ENCODE data around the gene DCAF6. TPM values are rescaled to one million over a fixed set of nuclear protein-coding genes. Genes with fewer than 3 reads are reported as not detected.

DCAF6 gene, protein sequence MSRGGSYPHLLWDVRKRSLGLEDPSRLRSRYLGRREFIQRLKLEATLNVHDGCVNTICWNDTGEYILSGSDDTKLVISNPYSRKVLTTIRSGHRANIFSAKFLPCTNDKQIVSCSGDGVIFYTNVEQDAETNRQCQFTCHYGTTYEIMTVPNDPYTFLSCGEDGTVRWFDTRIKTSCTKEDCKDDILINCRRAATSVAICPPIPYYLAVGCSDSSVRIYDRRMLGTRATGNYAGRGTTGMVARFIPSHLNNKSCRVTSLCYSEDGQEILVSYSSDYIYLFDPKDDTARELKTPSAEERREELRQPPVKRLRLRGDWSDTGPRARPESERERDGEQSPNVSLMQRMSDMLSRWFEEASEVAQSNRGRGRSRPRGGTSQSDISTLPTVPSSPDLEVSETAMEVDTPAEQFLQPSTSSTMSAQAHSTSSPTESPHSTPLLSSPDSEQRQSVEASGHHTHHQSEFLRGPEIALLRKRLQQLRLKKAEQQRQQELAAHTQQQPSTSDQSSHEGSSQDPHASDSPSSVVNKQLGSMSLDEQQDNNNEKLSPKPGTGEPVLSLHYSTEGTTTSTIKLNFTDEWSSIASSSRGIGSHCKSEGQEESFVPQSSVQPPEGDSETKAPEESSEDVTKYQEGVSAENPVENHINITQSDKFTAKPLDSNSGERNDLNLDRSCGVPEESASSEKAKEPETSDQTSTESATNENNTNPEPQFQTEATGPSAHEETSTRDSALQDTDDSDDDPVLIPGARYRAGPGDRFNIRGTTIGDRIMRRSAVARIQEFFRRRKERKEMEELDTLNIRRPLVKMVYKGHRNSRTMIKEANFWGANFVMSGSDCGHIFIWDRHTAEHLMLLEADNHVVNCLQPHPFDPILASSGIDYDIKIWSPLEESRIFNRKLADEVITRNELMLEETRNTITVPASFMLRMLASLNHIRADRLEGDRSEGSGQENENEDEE
- polyA plus RNA-seq (2012; ENCODE audit: insufficient read length, low read depth) = 75.4 TPM

GRCh38 chr1:167936068-167936929 is at the start of gene DCAF6:
Gene DCAF6, plus strand, starts transcription at chr1:167936683. Its CDS starts 229 bp downstream, at chr1:167936912.
- peak; percentile 44 for TF ChIP-seq FOXP2 (optimal IDR thresholded peaks at IDR 0.05; ENCODE audit: borderline replicate concordance, extremely low read depth, extremely low read length, insufficient read depth)
- peak; percentile 95 for TF ChIP-seq TAF1 (IDR thresholded peaks at IDR 0.05; ENCODE audit: borderline replicate concordance, insufficient read depth, low read length)
- peak; percentile 82; the same call in 1 of the 2 replicates for TF ChIP-seq POLR2AphosphoS5 (IDR thresholded peaks at IDR 0.05; ENCODE audit: low read depth, low read length)
- TF ChIP-seq REST (IDR thresholded peaks at IDR 0.05; ENCODE audit: insufficient read depth in 1 of 2, low read depth in 2 of 2, low read length in 2 of 2) = peak in 1 of 2 experiments; percentile 26; a peak in 1 of 4 replicates
- TF ChIP-seq SIN3A (IDR thresholded peaks at IDR 0.05; ENCODE audit: borderline replicate concordance, insufficient read depth, low read length) = peak; percentile 86; the same call in 1 of the 2 replicates

DNA sequence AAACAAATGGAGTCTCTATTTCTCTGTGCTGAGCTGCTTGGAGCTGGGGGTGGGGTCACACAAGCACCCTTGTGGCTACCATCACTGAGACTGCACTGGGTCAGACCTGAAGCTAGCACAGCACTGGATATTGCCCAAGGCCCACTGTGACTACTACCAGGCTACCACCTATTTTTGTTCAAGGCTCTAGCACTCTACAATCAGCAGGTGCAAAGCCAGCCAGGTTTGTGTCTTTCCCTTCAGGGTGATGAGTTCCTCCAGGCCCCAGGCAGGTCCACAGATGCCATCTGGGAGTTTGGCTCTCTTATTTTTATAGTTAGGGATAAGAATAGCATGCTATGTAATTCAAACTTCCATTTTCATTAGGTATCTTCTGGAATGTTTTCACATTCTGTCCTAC is 46.1 kb upstream of the DCAF6 start:
- no peak for TF ChIP-seq SIN3A (IDR thresholded peaks at IDR 0.05; ENCODE audit: borderline replicate concordance, insufficient read depth, low read length)
- no peak for TF ChIP-seq POLR2AphosphoS5 (IDR thresholded peaks at IDR 0.05; ENCODE audit: low read depth, low read length)
- no peak for TF ChIP-seq FOXP2 (optimal IDR thresholded peaks at IDR 0.05; ENCODE audit: borderline replicate concordance, extremely low read depth, extremely low read length, insufficient read depth)
- no peak for TF ChIP-seq REST (IDR thresholded peaks at IDR 0.05; ENCODE audit: insufficient read depth in 1 of 2, low read depth in 2 of 2, low read length in 2 of 2)
- TF ChIP-seq TAF1 (IDR thresholded peaks at IDR 0.05; ENCODE audit: borderline replicate concordance, insufficient read depth, low read length) = no peak

- no peak for TF ChIP-seq TAF1 (IDR thresholded peaks at IDR 0.05; ENCODE audit: borderline replicate concordance, insufficient read depth, low read length)
- no peak for TF ChIP-seq SIN3A (IDR thresholded peaks at IDR 0.05; ENCODE audit: borderline replicate concordance, insufficient read depth, low read length)
Measured at GRCh38 chr1:167893798-167894197, 42.7 kb upstream of the DCAF6 start.

DNA sequence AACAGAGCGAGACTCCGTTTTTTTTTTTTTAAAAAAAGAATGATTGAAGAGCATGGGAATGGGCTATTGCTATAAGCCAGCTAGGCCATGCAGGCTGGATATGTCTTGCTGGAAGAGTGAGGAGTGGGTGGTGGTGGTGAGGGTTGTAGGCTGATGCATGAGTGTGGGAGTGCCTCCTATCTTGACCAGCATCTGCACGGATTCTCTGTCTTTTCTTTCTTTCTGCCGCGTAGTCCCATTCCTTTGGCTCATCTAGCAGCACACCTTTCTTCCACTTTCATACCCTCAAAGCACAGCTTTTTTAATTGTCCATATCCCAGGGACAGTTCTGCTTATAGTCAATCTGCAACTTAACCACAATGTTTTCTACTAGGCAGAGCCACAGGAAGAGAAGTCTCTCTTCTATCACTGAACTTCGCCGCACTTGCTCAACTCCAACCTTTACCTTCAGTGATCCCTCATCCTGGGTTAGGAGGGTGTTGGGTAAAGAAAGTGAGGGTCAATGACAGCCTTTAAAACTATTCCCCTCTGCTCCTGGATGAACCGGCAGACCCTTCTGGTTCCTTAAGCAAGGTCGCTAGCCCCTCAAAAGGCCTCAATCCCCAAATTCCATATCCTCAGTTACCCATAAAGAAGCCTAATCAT is 37.8 kb upstream of the DCAF6 start:
- no peak for TF ChIP-seq POLR2AphosphoS5 (IDR thresholded peaks at IDR 0.05; ENCODE audit: low read depth, low read length)
- TF ChIP-seq REST (IDR thresholded peaks at IDR 0.05; ENCODE audit: insufficient read depth in 1 of 2, low read depth in 2 of 2, low read length in 2 of 2) = no peak
- no peak for TF ChIP-seq TAF1 (IDR thresholded peaks at IDR 0.05; ENCODE audit: borderline replicate concordance, insufficient read depth, low read length)
- TF ChIP-seq FOXP2 (optimal IDR thresholded peaks at IDR 0.05; ENCODE audit: borderline replicate concordance, extremely low read depth, extremely low read length, insufficient read depth) = no peak
- TF ChIP-seq SIN3A (IDR thresholded peaks at IDR 0.05; ENCODE audit: borderline replicate concordance, insufficient read depth, low read length) = no peak

Data from PFSK-1 (cell line).